Measurements from ENCODE around the gene FGFR2. TPM values are rescaled to one million over a fixed set of nuclear protein-coding genes. Genes with fewer than 3 reads are reported as not detected.

FGFR2 gene
- polyA plus RNA-seq, 1 donor from 2014 or later = 14.8 TPM

- Histone ChIP-seq H2AFZ (ENCODE audit: low read depth, low read length) (no peak overlapping the region), H3K4me2 (ENCODE audit: low read length) (no peak overlapping the region), H3K36me3 (ENCODE audit: insufficient read depth, low read length) (no peaks in the 10 kb centered on the region), H3K27me3 (ENCODE audit: insufficient read depth, low read depth, low read length) (no peaks in the 10 kb centered on the region), H3K4me3 (ENCODE audit: low read length) (no peak overlapping the region), H3K9me2 (ENCODE audit: insufficient read depth, low read length) (no peaks in the 10 kb centered on the region), H3K9me3 (ENCODE audit: low read length) (no peaks in the 10 kb centered on the region), H3K9ac (ENCODE audit: low read length) (no peak overlapping the region), H4K20me1 (ENCODE audit: insufficient read depth) (no peaks in the 10 kb centered on the region), H3K79me2 (replicated peaks; ENCODE audit: insufficient read depth, low read length) (no peaks in the 10 kb centered on the region), H3F3A (ENCODE audit: insufficient read depth, low read length, poor library complexity, severe bottlenecking) (no peaks in the 10 kb centered on the region), H3K27ac (ENCODE audit: low read length) (no peak overlapping the region)
- TF ChIP-seq MXI1 (conservative IDR thresholded peaks at IDR 0.05; ENCODE audit: poor library complexity, severe bottlenecking) (no peak), RAD21 (conservative IDR thresholded peaks at IDR 0.05) (no peak), EZH2 (IDR thresholded peaks at IDR 0.05; ENCODE audit: borderline replicate concordance, insufficient read depth, low read length, poor library complexity, severe bottlenecking) (no peak), REST (IDR thresholded peaks at IDR 0.05; ENCODE audit: borderline replicate concordance) (no peak), POLR2AphosphoS5 (IDR thresholded peaks at IDR 0.05) (no peak), EP300 (conservative IDR thresholded peaks at IDR 0.05; ENCODE audit: poor library complexity, severe bottlenecking) (no peak), TAF1 (IDR thresholded peaks at IDR 0.05; ENCODE audit: low read depth) (no peak), SMC3 (conservative IDR thresholded peaks at IDR 0.05; ENCODE audit: poor library complexity) (no peak)
- TF ChIP-seq, protein P1, sequence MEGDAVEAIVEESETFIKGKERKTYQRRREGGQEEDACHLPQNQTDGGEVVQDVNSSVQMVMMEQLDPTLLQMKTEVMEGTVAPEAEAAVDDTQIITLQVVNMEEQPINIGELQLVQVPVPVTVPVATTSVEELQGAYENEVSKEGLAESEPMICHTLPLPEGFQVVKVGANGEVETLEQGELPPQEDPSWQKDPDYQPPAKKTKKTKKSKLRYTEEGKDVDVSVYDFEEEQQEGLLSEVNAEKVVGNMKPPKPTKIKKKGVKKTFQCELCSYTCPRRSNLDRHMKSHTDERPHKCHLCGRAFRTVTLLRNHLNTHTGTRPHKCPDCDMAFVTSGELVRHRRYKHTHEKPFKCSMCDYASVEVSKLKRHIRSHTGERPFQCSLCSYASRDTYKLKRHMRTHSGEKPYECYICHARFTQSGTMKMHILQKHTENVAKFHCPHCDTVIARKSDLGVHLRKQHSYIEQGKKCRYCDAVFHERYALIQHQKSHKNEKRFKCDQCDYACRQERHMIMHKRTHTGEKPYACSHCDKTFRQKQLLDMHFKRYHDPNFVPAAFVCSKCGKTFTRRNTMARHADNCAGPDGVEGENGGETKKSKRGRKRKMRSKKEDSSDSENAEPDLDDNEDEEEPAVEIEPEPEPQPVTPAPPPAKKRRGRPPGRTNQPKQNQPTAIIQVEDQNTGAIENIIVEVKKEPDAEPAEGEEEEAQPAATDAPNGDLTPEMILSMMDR (IDR thresholded peaks at IDR 0.05; ENCODE audit: poor library complexity, severe bottlenecking) = no peak
These were observed 47.5 kb upstream of the FGFR2 start for GRCh38 chr10:121645696-121646095.

DNA sequence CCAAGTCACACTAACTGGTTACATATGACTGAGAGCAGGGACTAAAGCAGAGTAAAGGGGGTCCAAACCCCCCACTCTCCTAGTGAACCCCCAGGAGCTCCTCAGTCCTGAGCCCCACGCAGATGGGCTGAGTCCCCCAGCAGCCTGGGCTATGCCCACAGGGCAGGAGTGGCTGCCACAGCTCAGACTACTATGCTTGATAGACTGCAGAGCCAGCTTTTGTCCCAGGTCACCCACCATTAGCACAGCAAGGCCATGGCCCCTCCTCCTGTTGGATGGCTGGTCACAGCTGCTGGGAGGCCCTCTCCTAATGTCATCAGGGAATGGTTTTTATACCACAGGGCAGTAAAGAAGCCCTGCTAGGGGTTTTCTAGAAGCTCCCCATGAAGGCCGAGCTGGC, 46.3 kb upstream of the FGFR2 start:
- no peak overlapping the region for H3K4me3 ChIP-seq (ENCODE audit: low read length)
- no peaks in the 10 kb centered on the region for H3K36me3 ChIP-seq (ENCODE audit: insufficient read depth, low read length)
- no peaks in the 10 kb centered on the region for H3K79me2 ChIP-seq (replicated peaks; ENCODE audit: insufficient read depth, low read length)
- no peak overlapping the region for H3K9ac ChIP-seq (ENCODE audit: low read length)
- H3K4me2 ChIP-seq (ENCODE audit: low read length) = no peak overlapping the region
- no peaks in the 10 kb centered on the region for H3K27me3 ChIP-seq (ENCODE audit: insufficient read depth, low read depth, low read length)
- TF ChIP-seq TAF1 (IDR thresholded peaks at IDR 0.05; ENCODE audit: low read depth) (no peak), EP300 (conservative IDR thresholded peaks at IDR 0.05; ENCODE audit: poor library complexity, severe bottlenecking) (no peak)
- TF ChIP-seq, protein P1 (IDR thresholded peaks at IDR 0.05; ENCODE audit: poor library complexity, severe bottlenecking) = no peak
- H2AFZ ChIP-seq (ENCODE audit: low read depth, low read length) = no peak overlapping the region
- no peaks in the 10 kb centered on the region for H4K20me1 ChIP-seq (ENCODE audit: insufficient read depth)
- no peak overlapping the region for H3K27ac ChIP-seq (ENCODE audit: low read length)
- no peaks in the 10 kb centered on the region for H3K9me2 ChIP-seq (ENCODE audit: insufficient read depth, low read length)
- H3K9me3 ChIP-seq (ENCODE audit: low read length) = no peaks in the 10 kb centered on the region
- H3F3A ChIP-seq (ENCODE audit: insufficient read depth, low read length, poor library complexity, severe bottlenecking) = no peaks in the 10 kb centered on the region
